NCI-H82 (cell line): ENCODE data around the gene CHST14.

Experiments used
- DNase-seq: peaks from one replicate; lab custom pipeline; 2025; lab: John Stamatoyannopoulos, UW

CHST14 gene

GRCh38 chr15:40463279-40463678, 7.5 kb upstream of the CHST14 start:
- no peak for DNase-seq

- no peak for DNase-seq
Measured at GRCh38 chr15:40463886-40464545, 6.8 kb upstream of the CHST14 start.

- DNase-seq: no peak
Measured at GRCh38 chr15:40464595-40465185, 6.1 kb upstream of the CHST14 start.

GRCh38 chr15:40465939-40466338, 4.8 kb upstream of the CHST14 start:
- no peak for DNase-seq

GRCh38 chr15:40466426-40467260, 4.1 kb upstream of the CHST14 start:
- DNase-seq: no peak

GRCh38 chr15:40467261-40467615, 3.5 kb upstream of the CHST14 start:
- no peak for DNase-seq

GRCh38 chr15:40468898-40469331, 1.9 kb upstream of the CHST14 start:
- no peak for DNase-seq

GRCh38 chr15:40469776-40470390, 901 bp upstream of the CHST14 start:
- DNase-seq: no peak

GRCh38 chr15:40471105-40471807, 472 bp downstream of the CHST14 start:
- peak; percentile 63 for DNase-seq

GRCh38 chr15:40471808-40472150, 995 bp downstream of the CHST14 start:
- peak; percentile 42 for DNase-seq

- DNase-seq: no peak
Measured at GRCh38 chr15:40472171-40472727, 1.5 kb downstream of the CHST14 start.

- DNase-seq: no peak
Measured at GRCh38 chr15:40474581-40474980, 3.8 kb downstream of the CHST14 start.

GRCh38 chr15:40477642-40478327, 7.0 kb downstream of the CHST14 start:
- DNase-seq: no peak

- no peak for DNase-seq
Measured at GRCh38 chr15:40479024-40479423, 8.2 kb downstream of the CHST14 start.

- DNase-seq: no peak
Measured at GRCh38 chr15:40481341-40482074, 10.7 kb downstream of the CHST14 start.

GRCh38 chr15:40483919-40484318, 13.1 kb downstream of the CHST14 start:
- DNase-seq: no peak

- no peak for DNase-seq
Measured at GRCh38 chr15:40486066-40486770, 15.4 kb downstream of the CHST14 start.

GRCh38 chr15:40487816-40488682, 17.3 kb downstream of the CHST14 start:
- no peak for DNase-seq
